B cell (primary cell): Measurements from ENCODE around the gene ADAMTS16. TPM values are rescaled to one million over a fixed set of nuclear protein-coding genes. Genes with fewer than 3 reads are reported as not detected.

Experiments
- ATAC-seq: fragments of 200-7000 bp; cut with Tn5 transposase; one replicate; pipeline ENCODE4 v1.10.0; 2021; ENCODE audit warnings: low read depth, mild to moderate bottlenecking, moderate number of reproducible peaks, moderate library complexity
- CTCF ChIA-PET: fragments of 350-600 bp; sonication (Branson Sonifier 250); formaldehyde crosslinking; loops from one replicate; lab custom pipeline; 2021; ENCODE audit warnings: antibody characterized with exemption, inconsistent platforms; lab: Charles Lee
- POLR2A ChIA-PET: fragments of 350-600 bp; sonication (Branson Sonifier 250); formaldehyde crosslinking; loops from one replicate; lab custom pipeline; 2021; ENCODE audit warnings: antibody characterized with exemption; lab: Charles Lee
- DNase-seq: peaks from one replicate; pipeline ENCODE4 v3.0.0; 2013
- H2AFZ ChIP-seq: 2 replicates; pipeline ENCODE4 v1.6.1; 2012; ENCODE audit warnings: mild to moderate bottlenecking, low read depth, low read length; ENCODE audit not compliant: insufficient read depth, poor library complexity, severe bottlenecking
- H3K27ac ChIP-seq, 2 donors: 1 replicate in 1 of 2; 2 replicates in 1 of 2; pipeline ENCODE4 v1.5.1; 2012 to 2013; ENCODE audit warnings: low read length in 2 of 2, mild to moderate bottlenecking in 2 of 2, moderate library complexity in 1 of 2
- H3K27me3 ChIP-seq, 4 experiments: fragments of 200-600 bp in 1 of 4; sonication (generic) in 1 of 4; replicated peaks in 1 of 4; 1 replicate in 2 of 4; 2 replicates in 2 of 4; pipeline versions ENCODE4 v1.6.1 to v1.7.0; 2013 to 2016; ENCODE audit warnings: low read length in 3 of 4, mild to moderate bottlenecking in 2 of 4, mixed read lengths in 1 of 4, moderate library complexity in 1 of 4; ENCODE audit not compliant: insufficient read depth in 4 of 4, control insufficient read depth in 3 of 4; ENCODE audit errors: control extremely low read depth in 1 of 4
- H3K36me3 ChIP-seq, 2 experiments: replicated peaks in 1 of 2; 1 replicate in 1 of 2; 2 replicates in 1 of 2; pipeline versions ENCODE4 v1.6.1 to v1.7.1; 2013; ENCODE audit warnings: low read length in 1 of 2; ENCODE audit not compliant: insufficient read depth in 2 of 2, control insufficient read depth in 1 of 2; ENCODE audit errors: control extremely low read depth in 1 of 2, extremely low read depth in 1 of 2
- H3K4me1 ChIP-seq, 2 donors: fragments of 200-600 bp in 1 of 2; sonication (generic) in 1 of 2; 1 replicate in 1 of 2; 2 replicates in 1 of 2; pipeline versions ENCODE4 v1.5.1 to v1.6.1; 2013 to 2017; ENCODE audit warnings: low read length in 2 of 2; ENCODE audit not compliant: control insufficient read depth in 2 of 2, insufficient read depth in 2 of 2
- H3K4me2 ChIP-seq: replicated peaks from 2 replicates; pipeline ENCODE3; 2012; ENCODE audit warnings: mild to moderate bottlenecking, low read depth, low read length; ENCODE audit not compliant: poor library complexity, severe bottlenecking
- H3K4me3 ChIP-seq, 5 experiments: fragments of 200-600 bp in 1 of 5; sonication (generic) in 1 of 5; 1 replicate in 3 of 5; 2 replicates in 2 of 5; pipeline versions ENCODE4 v1.5.1 to v1.7.0; 2011 to 2016; ENCODE audit warnings: low read length in 4 of 5, mild to moderate bottlenecking in 4 of 5, low read depth in 2 of 5, control low read depth in 1 of 5, moderate library complexity in 1 of 5; ENCODE audit not compliant: insufficient read depth in 1 of 5; ENCODE audit errors: control extremely low read depth in 1 of 5, extremely low read depth in 1 of 5
- H3K79me2 ChIP-seq: fragments of 200-600 bp; sonication (generic); one replicate; pipeline ENCODE4 v1.6.0; 2016; ENCODE audit warnings: low read length; ENCODE audit not compliant: control insufficient read depth, insufficient read depth
- H3K9ac ChIP-seq: fragments of 200-600 bp; sonication (generic); 2 replicates; pipeline ENCODE4 v1.6.1; 2017; ENCODE audit warnings: mild to moderate bottlenecking, low read length, moderate library complexity
- H3K9me3 ChIP-seq, 3 donors: one replicate each; pipeline versions ENCODE4 v1.6.1 to v1.7.1; 2013; ENCODE audit warnings: low read length in 2 of 3; ENCODE audit not compliant: control insufficient read depth in 2 of 3, insufficient read depth in 1 of 3; ENCODE audit errors: control extremely low read depth in 1 of 3
- H4K20me1 ChIP-seq: 2 replicates; pipeline ENCODE4 v1.6.0; 2012; ENCODE audit warnings: mild to moderate bottlenecking, low read length; ENCODE audit not compliant: insufficient read depth, control insufficient read depth, poor library complexity, severe bottlenecking
- H3K27ac Mint-ChIP-seq: one replicate; pipeline ENCODE4 v1.8.0; 2021; ENCODE audit warnings: mixed read lengths
- H3K27me3 Mint-ChIP-seq: one replicate; pipeline ENCODE4 v1.8.0; 2021; ENCODE audit warnings: mixed read lengths
- H3K4me1 Mint-ChIP-seq: one replicate; pipeline ENCODE4 v1.8.0; 2021; ENCODE audit warnings: mixed read lengths
- H3K4me3 Mint-ChIP-seq: one replicate; pipeline ENCODE4 v1.8.0; 2021; ENCODE audit warnings: mixed read lengths
- H3K9me3 Mint-ChIP-seq: one replicate; pipeline ENCODE4 v1.8.0; 2022; ENCODE audit warnings: mixed read lengths; ENCODE audit not compliant: insufficient read depth
- CTCF ChIP-seq: fragments of 200-600 bp; IDR thresholded peaks from one replicate; pipeline ENCODE4 v1.8.0; 2022; ENCODE audit warnings: antibody characterized with exemption, mild to moderate bottlenecking
- EZH2 ChIP-seq: IDR thresholded peaks from 2 replicates; pipeline ENCODE4 v1.6.1; 2012; ENCODE audit warnings: borderline replicate concordance, low read depth, mild to moderate bottlenecking, moderate library complexity, low read length; ENCODE audit not compliant: insufficient read depth, poor library complexity, severe bottlenecking
- WGBS: methylation state at CpG from one replicate; pipeline ENCODE4 v1.1.5; 2013; ENCODE audit warnings: missing lambda C conversion rate; ENCODE audit not compliant: insufficient coverage; 5-methylcytosine and 5-hydroxymethylcytosine counted together
- intact Hi-C: fragments of 100-400 bp; cut with micrococcal nuclease; formaldehyde crosslinking; loops from one replicate; pipeline ENCODE4 v1.10.0; 2022
- polyA plus RNA-seq: library from polyadenylated mRNA; depleted of rRNA; stranded (reverse); fragments of >200 nt; gene quantifications from 2 replicates; pipeline ENCODE4 v1.2.3, GENCODE V29; 2012
- total RNA-seq, 2 donors: library from RNA; stranded (reverse); fragments of 120-200 nt in 1 of 2; gene quantifications; 1 replicate in 1 of 2; 2 replicates in 1 of 2; pipeline versions ENCODE4 v1.2.3 to v1.2.4, GENCODE V29; 2013 to 2022

ADAMTS16 gene
- total and polyA plus RNA-seq, 2 donors (not counting 1 experiment from before 2014, with no cell fraction given), result not detected

- Histone ChIP-seq H2AFZ (no peak overlapping the region), H3K4me3 (no peak overlapping the region), H3K27me3 (no peaks in the 10 kb centered on the region), H3K27ac (no peak overlapping the region), H4K20me1 (no peaks in the 10 kb centered on the region), H3K9me3 (peaks cover 0 to 6% (median 0%) of the 10 kb centered on the region in 3 donors), H3K9ac (no peak overlapping the region), H3K36me3 (no peaks in the 10 kb centered on the region), H3K4me2 (no peak overlapping the region), H3K4me1 (no peaks in the 10 kb centered on the region), H3K79me2 (no peaks in the 10 kb centered on the region)
- H3K27me3 Mint-ChIP-seq, result peaks cover 4% of the 10 kb centered on the region
- no peaks in the 10 kb centered on the region for H3K9me3 Mint-ChIP-seq
- intact Hi-C loops, result no loop called here
- POLR2A ChIA-PET, result no interaction called here
- ATAC-seq, result no peak
- no peak overlapping the region for H3K4me3 Mint-ChIP-seq
- CTCF ChIA-PET, result no interaction called here
- no peak overlapping the region for H3K27ac Mint-ChIP-seq
- WGBS, result 90% methylated on average over 4 of the region's 6 CpGs
- H3K4me1 Mint-ChIP-seq, result no peaks in the 10 kb centered on the region
- DNase-seq, result no peak
- no peak for TF ChIP-seq EZH2
- TF ChIP-seq CTCF, result no peak
These were observed 110.6 kb downstream of the ADAMTS16 start for GRCh38 chr5:5250758-5251157.

- WGBS, result 85% methylated on average over 7 of the region's 8 CpGs
These were observed 112.0 kb downstream of the ADAMTS16 start for GRCh38 chr5:5252106-5252505.

More at GRCh38 chr5:5252106-5252505, 112.0 kb downstream of the ADAMTS16 start:
- Mint-ChIP-seq H3K4me3 (no peak overlapping the region), H3K4me1 (no peaks in the 10 kb centered on the region), H3K27me3 (no peaks in the 10 kb centered on the region), H3K9me3 (no peaks in the 10 kb centered on the region), H3K27ac (no peak overlapping the region)
- no peak for ATAC-seq
- Histone ChIP-seq H3K79me2 (no peaks in the 10 kb centered on the region), H4K20me1 (no peaks in the 10 kb centered on the region), H3K4me1 (no peaks in the 10 kb centered on the region), H3K36me3 (no peaks in the 10 kb centered on the region), H2AFZ (no peak overlapping the region), H3K27me3 (no peaks in the 10 kb centered on the region), H3K27ac (no peak overlapping the region), H3K4me3 (no peak overlapping the region), H3K9ac (no peak overlapping the region), H3K4me2 (no peak overlapping the region), H3K9me3 (peaks cover 0 to 6% (median 0%) of the 10 kb centered on the region in 3 donors)
- ChIA-PET CTCF (no interaction called here), POLR2A (no interaction called here)
- intact Hi-C loops, result no loop called here
- DNase-seq, result no peak
- no peak for TF ChIP-seq EZH2
- TF ChIP-seq CTCF, result no peak
